ENCODE data around the gene MUSTN1. TPM values are rescaled to one million over a fixed set of nuclear protein-coding genes. Genes with fewer than 3 reads are reported as not detected.

MUSTN1 gene
- polyA plus RNA-seq, 3 donors = 2.9 to 129 (median 19.6) TPM

- WGBS, 3 donors = 96 to 97% (median 97%) methylated on average over 12 of the region's 12 CpGs
- H3K27ac ChIP-seq (ENCODE audit: low read depth, low read length) = no peak overlapping the region
Observed at GRCh38 chr3:52841211-52841980, 6.6 kb upstream of the MUSTN1 start.

GRCh38 chr3:52839892-52840545 lies 5.2 kb upstream of the MUSTN1 start:
- 86 to 88% (median 88%) methylated on average over 23 of the region's 23 CpGs for WGBS, 3 donors
- H3K27ac ChIP-seq (ENCODE audit: low read depth, low read length) = no peak overlapping the region

GRCh38 chr3:52839268-52839575 lies 4.4 kb upstream of the MUSTN1 start:
- 84 to 88% (median 85%) methylated on average over 2 of the region's 2 CpGs for WGBS, 3 donors
- H3K27ac ChIP-seq (ENCODE audit: low read depth, low read length) = no peak overlapping the region

GRCh38 chr3:52838561-52839267 lies 3.9 kb upstream of the MUSTN1 start:
- no peak overlapping the region for H3K27ac ChIP-seq (ENCODE audit: low read depth, low read length)
- 82 to 91% (median 88%) methylated on average over 8 of the region's 8 CpGs for WGBS, 3 donors

- no peak overlapping the region for H3K27ac ChIP-seq (ENCODE audit: low read depth, low read length)
- WGBS, 3 donors = 91 to 97% (median 91%) methylated on average over 4 of the region's 4 CpGs
Observed at GRCh38 chr3:52836986-52837385, 2.2 kb upstream of the MUSTN1 start.

- H3K27ac ChIP-seq (ENCODE audit: low read depth, low read length) = no peak overlapping the region
- WGBS, 3 donors = 88 to 94% (median 91%) methylated on average over 5 of the region's 5 CpGs
Observed at GRCh38 chr3:52836471-52836845, 1.6 kb upstream of the MUSTN1 start.

GRCh38 chr3:52835766-52836470 lies 1.1 kb upstream of the MUSTN1 start:
- no peak overlapping the region for H3K27ac ChIP-seq (ENCODE audit: low read depth, low read length)
- 85 to 93% (median 90%) methylated on average over 8 of the region's 8 CpGs for WGBS, 3 donors

- 96 to 97% (median 96%) methylated on average over 13 to 14 of the region's 14 CpGs for WGBS, 3 donors
- no peak overlapping the region for H3K27ac ChIP-seq (ENCODE audit: low read depth, low read length)
Observed at GRCh38 chr3:52833202-52833601, 1.6 kb downstream of the MUSTN1 start.

GRCh38 chr3:52831500-52832301 lies 3.1 kb downstream of the MUSTN1 start:
- H3K27ac ChIP-seq (ENCODE audit: low read depth, low read length) = no peak overlapping the region
- 48 to 73% (median 54%) methylated on average over 21 of the region's 21 CpGs for whole genome bisulfite sequencing, 3 donors

GRCh38 chr3:52830535-52831258 lies 4.1 kb downstream of the MUSTN1 start, which contains the start of gene ITIH4:
ITIH4 (minus strand) TSS chr3:52830672; CDS start chr3:52830642, 30 bp downstream.
- no peak within 1 kb of the TSS for H3K27ac ChIP-seq (ENCODE audit: low read depth, low read length)
- WGBS, 3 donors = 69 to 83% (median 81%) methylated on average over 16 of the region's 16 CpGs

- no peak overlapping the region for H3K27ac ChIP-seq (ENCODE audit: low read depth, low read length)
- whole genome bisulfite sequencing, 3 donors = 85 to 95% (median 89%) methylated on average over 10 of the region's 10 CpGs
Observed at GRCh38 chr3:52829906-52830463, 4.8 kb downstream of the MUSTN1 start.

GRCh38 chr3:52829482-52829881 lies 5.3 kb downstream of the MUSTN1 start:
- WGBS, 3 donors = 90 to 99% (median 91%) methylated on average over 3 of the region's 3 CpGs
- H3K27ac ChIP-seq (ENCODE audit: low read depth, low read length) = no peak overlapping the region

GRCh38 chr3:52827866-52828376 lies 6.9 kb downstream of the MUSTN1 start:
- 44 to 73% (median 72%) methylated on average over 9 to 10 of the region's 10 CpGs for WGBS, 3 donors
- no peak overlapping the region for H3K27ac ChIP-seq (ENCODE audit: low read depth, low read length)

GRCh38 chr3:52827441-52827840 lies 7.4 kb downstream of the MUSTN1 start:
- H3K27ac ChIP-seq (ENCODE audit: low read depth, low read length) = no peak overlapping the region
- WGBS, 3 donors = 67 to 73% (median 71%) methylated on average over 9 of the region's 9 CpGs

- H3K27ac ChIP-seq (ENCODE audit: low read depth, low read length) = no peak overlapping the region
- 89 to 96% (median 93%) methylated on average over 10 of the region's 10 CpGs for WGBS, 3 donors
Observed at GRCh38 chr3:52824037-52824436, 10.8 kb downstream of the MUSTN1 start.

GRCh38 chr3:52822363-52822762 lies 12.5 kb downstream of the MUSTN1 start:
- no peak overlapping the region for H3K27ac ChIP-seq (ENCODE audit: low read depth, low read length)
- WGBS, 3 donors = 84 to 94% (median 93%) methylated on average over 5 of the region's 5 CpGs

GRCh38 chr3:52820736-52821135 lies 14.1 kb downstream of the MUSTN1 start:
- H3K27ac ChIP-seq (ENCODE audit: low read depth, low read length) = no peak overlapping the region
- WGBS, 3 donors = 63 to 65% (median 63%) methylated on average over 11 of the region's 11 CpGs

Measured in adipose tissue (tissue), 3 donors.